Right ventricle myocardium inferior (tissue), 1 donor: ENCODE measurements around the gene NLGN4X. TPM values are rescaled to one million over a fixed set of nuclear protein-coding genes. Genes with fewer than 3 reads are reported as not detected.

Source experiments
- ATAC-seq: fragments of 200-7000 bp; cut with Tn5 transposase; one replicate; pipeline ENCODE4 v1.9.1; 2020; ENCODE audit warnings: mild to moderate bottlenecking, moderate library complexity
- DNase-seq: peaks from one replicate; pipeline ENCODE4 v3.0.0; 2021; ENCODE audit errors: missing footprints
- intact Hi-C: fragments of 100-400 bp; cut with DNase I; formaldehyde crosslinking; loops from one replicate; pipeline ENCODE4 v1.11.0; 2022
- total RNA-seq: library from RNA; stranded (reverse); fragmentation: NEBNext Ultra II Directional; extraction: Animal tissue kit (Norgen Biotek cat#: 25700); gene quantifications from one replicate; pipeline ENCODE4 v1.2.1, GENCODE V29; 2021
- donor health status: DM: no; HTN: yes; CAD: no; lungs with severe emphysema.

Gene NLGN4X
- total RNA-seq, 1 donor from 2014 or later, result 3.3 TPM

DNA sequence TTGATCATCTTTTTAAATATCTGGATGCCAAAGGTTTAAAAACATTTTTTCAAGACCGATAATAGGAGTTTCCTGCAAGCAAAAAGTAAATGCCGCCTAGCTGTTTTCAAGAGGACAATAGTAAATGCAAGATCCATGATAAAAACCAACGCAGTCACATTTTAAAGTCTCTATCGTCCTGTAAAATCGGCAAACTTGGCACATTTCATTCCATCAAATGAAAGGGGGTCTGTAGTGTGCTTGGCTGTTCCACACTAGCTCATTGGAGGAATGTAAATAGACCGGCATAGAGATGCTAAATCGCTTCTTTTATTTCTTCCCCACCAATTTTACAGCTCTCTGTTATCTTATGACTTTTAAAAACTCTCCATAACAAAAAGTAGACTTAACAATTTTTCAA is 202.2 kb downstream of the NLGN4X start:
- intact Hi-C loops, result no loop called here
- ATAC-seq (no peak), DNase-seq (no peak)

DNA sequence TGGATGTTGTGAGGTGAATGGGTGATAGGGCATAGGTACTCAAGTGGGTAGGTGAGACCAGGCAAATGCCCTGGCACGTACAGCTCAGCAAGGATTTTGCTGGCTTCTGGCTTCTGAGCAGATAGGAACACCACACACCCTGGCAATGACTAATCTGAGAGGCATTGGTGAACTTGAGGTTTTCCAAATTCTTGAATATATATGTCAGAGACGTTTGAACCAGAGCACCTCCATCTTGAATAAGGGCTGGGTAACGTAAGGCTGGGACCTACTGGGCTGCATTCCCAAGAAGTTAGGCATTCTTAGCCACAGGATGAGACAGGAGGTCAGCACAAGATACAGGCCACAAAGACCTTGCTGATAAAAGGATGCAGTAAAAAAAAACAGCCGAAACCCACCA is 204.5 kb downstream of the NLGN4X start:
- ATAC-seq, result no peak
- intact Hi-C loops, result no loop called here
- DNase-seq, result no peak

DNA sequence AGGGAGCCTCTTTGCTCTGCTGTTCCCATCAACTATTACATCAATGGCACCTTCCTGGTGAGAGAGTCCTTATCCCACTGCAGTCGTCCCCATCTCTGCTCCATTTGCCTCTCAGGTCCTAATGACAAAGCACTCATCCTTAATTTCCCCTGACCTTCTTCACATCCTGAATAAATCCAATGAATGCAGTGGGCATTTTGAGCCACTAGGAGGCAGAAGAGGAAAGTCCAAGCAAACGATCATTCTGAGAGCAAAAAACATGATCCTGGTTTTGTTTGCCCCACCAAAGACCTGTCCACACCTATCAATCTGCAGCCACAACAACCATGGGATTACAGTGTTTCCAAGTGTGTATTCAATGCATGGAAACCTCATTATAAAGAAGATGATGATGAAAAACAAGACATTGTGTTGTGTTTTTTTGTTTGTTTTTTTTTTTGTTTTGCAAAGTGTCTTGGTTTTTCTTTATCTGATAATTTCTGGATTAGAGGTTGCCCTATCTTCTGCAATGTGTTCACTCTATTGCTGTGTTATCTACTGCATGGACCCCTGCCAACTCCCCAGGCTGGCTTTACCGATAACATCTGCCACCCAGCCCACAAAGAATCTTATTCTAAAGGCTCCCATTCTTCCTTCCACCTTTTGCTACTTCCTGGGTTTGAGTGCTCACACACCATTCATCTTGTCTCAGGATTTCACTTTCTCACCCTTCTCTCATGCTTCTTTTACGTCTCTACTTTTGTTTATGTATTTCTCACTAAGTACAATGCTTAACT is 207.2 kb downstream of the NLGN4X start:
- intact Hi-C loops, result no loop called here
- no peak for DNase-seq
- no peak for ATAC-seq

DNA sequence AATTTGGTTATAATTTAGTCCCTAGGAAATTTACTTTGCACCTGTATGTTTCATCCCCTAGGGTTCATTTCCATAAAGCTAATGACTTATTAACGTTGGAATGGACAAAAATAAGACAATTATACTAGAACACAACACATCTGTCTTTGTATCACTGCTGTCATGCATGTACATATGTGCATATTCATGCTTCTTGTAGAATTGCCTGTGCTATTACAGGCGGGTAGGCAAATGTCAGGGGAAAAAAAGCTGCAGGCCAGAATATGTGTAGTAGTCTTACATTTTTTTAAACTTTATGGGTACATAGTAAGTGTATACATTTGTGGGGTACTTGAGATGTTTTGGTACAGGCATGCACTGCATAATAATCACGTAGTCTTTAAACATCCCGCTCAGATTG is 209.6 kb downstream of the NLGN4X start:
- intact Hi-C loops, result no loop called here
- ATAC-seq, result no peak
- no peak for DNase-seq

DNA sequence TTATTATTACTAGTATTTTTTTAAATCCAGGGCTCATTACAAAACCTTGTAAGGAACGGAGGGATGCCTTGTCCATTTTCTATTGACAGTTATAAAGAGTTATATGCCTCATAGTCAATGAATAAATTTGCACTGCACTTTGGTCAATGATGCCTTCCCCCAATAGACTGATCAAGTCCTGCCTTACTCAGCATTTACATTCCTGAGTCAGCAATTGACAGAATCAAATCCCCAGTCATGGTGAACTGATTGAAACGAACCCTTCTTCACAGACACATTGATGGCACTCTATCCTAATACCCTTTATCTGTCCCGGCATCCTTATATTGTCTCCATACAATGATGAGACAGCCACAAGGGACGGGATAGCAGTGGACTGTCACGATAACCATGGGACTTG is 213.2 kb downstream of the NLGN4X start:
- ATAC-seq (no peak), DNase-seq (no peak)
- intact Hi-C loops, result no loop called here

DNA sequence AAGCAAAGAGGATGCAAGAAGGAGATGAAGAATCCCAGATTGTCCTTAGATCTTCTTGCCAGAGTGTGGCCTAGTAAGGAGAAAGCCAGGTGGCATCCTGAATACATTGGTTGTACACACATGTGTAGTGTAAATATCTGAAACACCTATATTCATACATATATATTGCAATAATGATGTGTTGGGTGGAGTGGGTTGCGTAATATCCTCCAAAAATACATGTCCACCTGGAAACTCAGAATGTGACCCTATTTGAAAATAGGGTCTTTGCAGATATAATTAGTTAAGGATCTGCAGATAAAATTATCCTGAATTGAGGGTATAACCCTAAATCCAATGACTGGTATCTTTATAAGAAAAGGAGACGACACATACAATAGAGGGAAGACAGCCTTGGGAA is 216.3 kb downstream of the NLGN4X start:
- intact Hi-C loops, result no loop called here
- no peak for DNase-seq
- no peak for ATAC-seq

DNA sequence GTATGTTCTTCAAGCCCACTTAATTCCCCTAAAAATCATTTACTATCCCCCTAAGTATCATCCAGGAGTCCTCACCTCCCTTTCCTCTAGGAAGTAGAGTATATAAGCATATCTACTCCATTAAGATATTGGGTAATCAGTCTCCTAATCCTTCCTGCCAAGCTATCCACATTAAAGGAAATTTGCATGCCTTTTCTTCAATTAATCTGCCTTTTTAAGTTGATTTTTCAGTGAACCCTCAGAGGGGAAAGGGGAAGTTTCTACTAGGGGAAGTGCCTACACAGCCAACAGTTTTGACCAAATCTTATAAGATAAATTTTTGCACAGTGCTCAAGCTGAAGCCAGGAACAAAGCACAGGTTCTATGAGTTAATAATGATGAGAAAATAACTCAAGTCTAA is 222.8 kb downstream of the NLGN4X start:
- DNase-seq (no peak), ATAC-seq (no peak)
- intact Hi-C loops, result no loop called here

DNA sequence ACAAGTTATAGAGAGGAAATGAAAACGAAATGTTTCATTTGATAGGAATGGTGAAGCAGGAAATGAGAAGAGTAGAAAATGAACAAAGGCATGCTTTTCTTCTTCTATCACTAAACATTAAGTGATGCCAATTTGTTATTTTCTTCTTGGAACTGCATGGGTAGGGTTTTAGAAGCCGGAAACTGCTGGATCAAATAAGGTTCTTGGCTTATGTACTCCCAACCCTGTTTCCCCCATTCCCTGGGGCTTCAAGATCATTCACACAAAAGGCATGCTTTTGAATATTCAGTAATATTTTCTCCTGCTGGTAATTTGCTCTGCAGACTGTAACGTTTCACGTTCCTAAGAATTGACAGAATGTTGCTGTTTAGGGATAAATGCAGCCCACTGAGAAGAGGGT is 224.1 kb downstream of the NLGN4X start:
- intact Hi-C loops, result no loop called here
- peak; percentile 69 for ATAC-seq
- no peak for DNase-seq

DNA sequence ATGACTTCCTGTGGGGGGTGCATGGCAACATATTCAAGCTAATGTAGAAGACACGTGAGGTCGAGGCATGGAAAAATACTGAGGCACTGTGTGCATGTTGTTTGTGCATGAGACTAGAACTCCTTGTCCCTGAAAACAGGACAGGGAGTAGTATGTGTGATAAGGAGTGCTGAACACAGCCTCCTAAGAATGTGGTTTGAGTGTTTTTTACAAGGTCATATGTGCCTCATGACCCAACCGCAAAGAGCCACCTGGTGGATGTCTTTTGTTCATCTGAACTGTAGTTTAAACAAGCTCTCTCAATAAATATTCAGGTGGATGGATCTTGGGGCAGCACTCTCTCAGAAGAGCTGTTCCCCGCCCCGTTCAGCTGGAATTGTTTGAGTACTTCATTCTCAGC is 226.6 kb downstream of the NLGN4X start:
- no peak for DNase-seq
- peak; percentile 91 for ATAC-seq
- intact Hi-C loops, result no loop called here

DNA sequence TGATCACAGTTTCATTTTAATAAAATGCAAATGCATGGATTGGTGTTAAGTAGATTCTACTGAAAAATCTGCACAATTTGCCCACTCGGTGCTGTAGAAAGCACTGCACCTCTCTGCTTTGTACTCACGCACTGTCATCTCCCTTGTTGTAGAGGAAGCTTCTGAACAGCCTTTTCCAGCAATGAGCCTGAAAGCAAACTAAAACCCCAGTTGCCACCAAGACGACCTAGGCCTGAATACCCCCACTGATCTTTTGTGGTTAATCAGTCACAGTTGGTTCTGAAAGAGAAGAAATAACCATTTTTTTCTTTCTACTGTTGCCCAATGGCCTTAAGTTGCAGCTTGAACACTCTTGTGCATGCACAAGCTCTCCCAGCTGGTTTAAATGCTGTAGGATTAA is 229.8 kb downstream of the NLGN4X start:
- ATAC-seq, result no peak
- DNase-seq, result no peak
- intact Hi-C loops, result no loop called here

DNA sequence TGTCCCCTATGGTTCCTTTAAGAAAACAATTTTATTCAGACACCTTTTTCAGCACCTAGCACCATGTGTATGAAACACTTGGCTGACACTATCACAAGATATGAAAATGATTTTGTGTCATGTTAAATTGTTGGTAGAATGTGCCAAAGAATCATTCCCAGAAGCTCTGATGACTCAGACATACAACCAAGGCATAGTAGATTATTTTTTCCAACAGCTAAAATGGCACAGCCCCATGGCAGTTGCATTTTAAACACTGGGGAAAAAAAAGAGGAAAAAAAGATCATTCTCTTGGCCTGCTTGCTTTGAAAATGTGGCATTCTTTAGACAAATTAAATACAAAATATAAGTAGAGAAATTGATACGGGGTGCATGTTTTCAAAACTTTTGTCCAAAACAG is 230.2 kb downstream of the NLGN4X start:
- ATAC-seq (no peak), DNase-seq (no peak)
- intact Hi-C loops, result no loop called here

DNA sequence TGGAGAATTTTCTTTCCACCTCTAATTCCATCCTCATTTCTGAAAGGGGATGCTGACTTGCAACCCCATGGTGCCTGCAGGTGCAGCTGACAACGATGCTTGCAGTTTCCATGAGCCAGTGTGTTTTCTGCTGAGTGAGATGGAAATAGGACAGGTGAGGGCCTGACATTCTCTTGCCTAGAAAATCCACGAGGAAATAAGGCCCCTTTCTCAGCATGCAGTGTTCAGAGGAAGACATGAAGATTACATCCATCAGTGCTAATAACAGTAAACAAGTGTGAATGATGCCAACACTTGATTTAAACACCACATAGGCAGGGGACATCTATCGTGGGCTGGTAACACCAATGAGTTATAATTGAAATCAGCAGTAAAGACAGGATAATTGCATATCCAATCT is 237.3 kb downstream of the NLGN4X start:
- intact Hi-C loops, result no loop called here
- DNase-seq, result no peak
- ATAC-seq, result no peak

DNA sequence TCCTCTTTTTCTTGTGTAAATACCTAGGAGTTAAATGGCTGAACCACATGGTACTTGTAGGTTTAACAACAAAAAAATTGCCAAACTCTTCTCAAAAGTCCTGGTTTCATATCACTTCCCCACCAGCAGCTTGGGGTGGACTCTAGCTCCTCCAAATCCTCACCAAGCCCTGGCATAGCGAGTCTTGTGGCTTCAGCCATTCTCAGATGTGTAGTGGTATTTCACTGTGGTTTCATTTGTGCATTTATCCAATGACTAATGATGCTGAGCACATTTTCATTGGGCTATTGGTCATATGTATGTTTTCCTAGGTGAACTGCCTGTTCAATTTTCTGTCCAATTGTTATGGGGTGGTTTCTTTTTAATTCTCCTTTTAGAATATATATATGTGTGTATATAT is 249.3 kb downstream of the NLGN4X start:
- ATAC-seq (no peak), DNase-seq (no peak)
- intact Hi-C loops, result no loop called here

DNA sequence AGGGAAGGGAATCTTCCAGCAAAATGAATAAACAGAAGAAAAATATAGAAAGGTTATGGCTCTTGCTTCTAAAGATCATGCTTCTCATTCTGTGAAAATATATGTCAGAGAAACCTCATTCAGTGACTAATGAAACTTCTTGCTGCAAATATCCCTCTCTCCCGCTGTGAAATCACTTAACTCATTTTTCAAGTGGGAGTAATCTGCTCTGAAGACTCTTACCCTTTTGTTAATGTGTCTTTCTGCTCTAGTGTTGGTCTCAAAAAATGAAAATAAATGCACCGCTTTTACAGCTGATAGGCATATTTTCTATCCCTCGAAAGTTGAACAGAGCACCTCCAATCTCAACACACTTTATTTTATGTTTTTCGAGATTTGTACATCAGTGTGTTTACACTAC is 252.3 kb downstream of the NLGN4X start:
- intact Hi-C loops, result no loop called here
- ATAC-seq, result no peak
- DNase-seq, result no peak

DNA sequence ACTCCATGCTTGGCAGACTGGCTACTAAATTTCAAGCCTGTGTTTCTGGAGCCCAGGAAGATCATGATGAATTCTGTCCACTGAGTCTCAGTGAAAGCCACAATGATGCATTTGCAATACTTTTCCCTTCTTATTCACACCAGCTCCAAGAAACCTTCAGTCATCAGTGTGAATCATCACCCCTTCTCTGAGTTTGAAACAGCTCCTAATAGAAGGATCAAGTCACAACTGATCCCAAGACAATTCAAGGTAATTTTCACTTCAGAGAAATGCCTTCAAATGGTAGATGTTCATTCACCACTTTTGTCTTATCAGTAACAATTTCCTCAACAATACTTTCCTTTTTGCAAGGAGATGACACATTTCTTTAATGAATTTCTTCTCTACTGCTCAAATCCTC is 257.4 kb downstream of the NLGN4X start:
- no peak for ATAC-seq
- intact Hi-C loops, result no loop called here
- DNase-seq, result no peak

DNA sequence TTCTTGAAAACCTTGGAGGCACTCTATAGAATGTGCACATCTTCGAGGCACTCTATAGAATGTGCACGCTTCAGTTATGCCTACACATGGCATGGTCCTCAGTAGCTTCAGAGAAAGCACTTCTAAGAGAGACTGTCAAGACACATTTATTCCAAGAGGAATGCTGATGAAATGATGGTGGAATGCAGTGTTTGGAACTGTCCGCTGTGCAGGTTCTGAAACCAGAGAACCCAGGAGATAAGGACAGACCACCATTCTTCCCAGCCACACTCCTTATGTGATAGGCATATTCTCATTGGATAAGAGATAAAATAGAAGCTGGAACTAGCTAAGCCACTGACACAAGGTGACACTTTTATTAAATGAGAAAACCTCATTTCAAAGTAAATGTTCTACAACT is 263.3 kb downstream of the NLGN4X start:
- intact Hi-C loops, result no loop called here
- DNase-seq, result no peak
- ATAC-seq, result no peak

DNA sequence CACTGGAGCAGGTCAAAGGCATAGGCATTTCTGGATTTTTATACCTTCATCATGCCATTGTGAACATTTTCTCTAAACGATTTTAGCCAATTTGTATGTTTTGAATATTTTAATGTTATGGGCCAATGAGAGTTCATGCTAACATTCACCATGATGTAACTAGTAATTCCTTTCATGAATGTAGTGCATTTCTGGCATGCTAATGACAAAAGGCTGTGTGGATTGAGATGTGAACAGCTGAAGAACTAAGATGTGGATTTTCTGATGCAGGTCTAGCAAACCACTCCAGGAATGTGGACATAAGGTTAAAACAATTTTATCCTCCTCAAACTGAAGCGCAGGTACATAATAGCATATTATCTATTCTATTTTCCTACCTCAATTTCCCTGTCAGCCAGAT is 269.4 kb downstream of the NLGN4X start:
- no peak for ATAC-seq
- intact Hi-C loops, result no loop called here
- no peak for DNase-seq

DNA sequence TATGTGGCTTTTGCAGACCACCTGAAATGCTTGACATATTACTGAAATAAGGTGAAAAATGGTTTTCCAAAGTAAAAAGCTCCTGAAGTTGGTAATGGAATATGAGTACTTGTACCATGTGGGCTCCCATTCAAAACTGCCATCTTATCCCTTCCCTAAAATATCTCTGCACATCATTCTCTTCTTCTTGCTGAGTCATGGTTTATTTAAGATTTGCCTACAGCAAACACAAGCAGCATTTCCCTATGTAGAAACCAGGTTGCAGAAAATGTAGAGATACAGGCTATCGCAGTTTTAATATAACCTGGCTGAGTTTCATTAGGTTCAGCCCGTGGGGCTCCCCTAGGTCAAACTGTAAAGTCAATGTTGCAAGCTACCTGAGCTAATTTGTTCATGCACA is 270.1 kb downstream of the NLGN4X start:
- intact Hi-C loops, result no loop called here
- ATAC-seq (no peak), DNase-seq (no peak)

DNA sequence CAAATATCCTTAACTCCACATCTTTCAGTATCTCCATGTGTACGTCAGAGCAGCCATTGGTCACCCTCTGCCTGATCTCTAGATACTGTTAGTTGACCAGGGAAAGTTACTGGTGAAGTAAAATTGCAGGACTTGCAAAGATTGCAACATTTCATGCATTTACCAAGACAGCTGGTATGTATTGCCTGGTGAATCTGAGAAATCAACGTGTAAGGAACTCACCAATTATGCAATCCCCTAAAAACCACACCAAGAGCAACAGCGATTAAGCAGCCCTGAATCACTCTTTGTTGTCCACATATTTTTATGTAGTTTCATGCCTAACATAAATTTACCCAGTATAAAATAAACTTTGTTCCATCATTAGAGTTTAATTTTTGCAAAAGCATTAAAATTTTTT is 271.2 kb downstream of the NLGN4X start:
- ATAC-seq (no peak), DNase-seq (no peak)
- intact Hi-C loops, result no loop called here

DNA sequence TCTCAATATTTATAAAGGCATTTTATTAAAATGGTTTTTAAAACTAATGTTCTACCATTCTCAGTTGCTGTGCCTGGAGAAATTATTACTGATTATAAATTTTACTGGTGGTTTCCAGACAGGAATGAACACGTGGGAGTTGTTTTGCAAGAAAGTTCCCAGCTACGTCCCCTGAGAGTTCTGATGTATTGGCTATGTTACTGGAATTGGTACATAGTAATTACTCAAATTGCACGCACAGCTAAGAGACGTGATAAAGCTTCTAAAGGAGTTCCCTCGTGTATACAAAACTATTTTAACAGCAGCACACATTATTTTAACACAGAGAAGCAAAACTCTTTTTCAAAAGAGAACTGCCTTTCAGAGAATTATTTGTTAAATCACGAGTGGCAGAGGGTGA is 292.2 kb downstream of the NLGN4X start:
- intact Hi-C loops, result no loop called here
- DNase-seq, result no peak
- ATAC-seq, result peak; percentile 89

DNA sequence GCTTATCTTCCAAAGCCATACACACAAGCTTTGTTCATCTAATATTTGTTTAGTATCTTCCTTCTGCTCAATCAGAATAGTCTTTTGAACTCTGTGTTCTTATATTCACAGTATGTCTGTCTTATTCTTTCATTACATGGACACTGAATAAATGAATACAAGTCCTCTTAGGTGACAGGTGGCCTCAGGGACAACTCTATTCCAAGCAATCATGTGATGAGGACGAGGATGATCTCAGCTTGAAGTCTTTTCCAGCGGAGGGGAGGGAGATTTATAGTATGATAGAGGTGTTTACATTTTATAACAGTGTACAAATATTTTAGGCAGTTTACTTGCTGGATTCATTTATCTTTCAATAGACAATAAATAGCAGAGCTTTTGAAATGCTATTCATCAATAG is 300.4 kb downstream of the NLGN4X start:
- intact Hi-C loops, result no loop called here
- ATAC-seq (no peak), DNase-seq (no peak)
